Hepatocyte (in vitro differentiated cells): Measurements from ENCODE around the gene IPPK. TPM values are rescaled to one million over a fixed set of nuclear protein-coding genes. Genes with fewer than 3 reads are reported as not detected.

Experiments
- DNase-seq: peaks from one replicate; pipeline ENCODE4 v3.0.0-alpha.2; 2016; ENCODE audit warnings: low spot score
- H2AFZ ChIP-seq: fragments of 200-600 bp; sonication (generic); 2 replicates; pipeline ENCODE4 v1.6.0; 2016; ENCODE audit warnings: antibody characterized with exemption, mild to moderate bottlenecking
- H3K27ac ChIP-seq: fragments of 200-600 bp; sonication (generic); 2 replicates; pipeline ENCODE4 v1.5.1; 2016; ENCODE audit warnings: mild to moderate bottlenecking
- H3K27me3 ChIP-seq: fragments of 200-600 bp; sonication (generic); 2 replicates; pipeline ENCODE4 v1.6.1; 2016
- H3K36me3 ChIP-seq: fragments of 200-600 bp; sonication (generic); replicated peaks from 2 replicates; pipeline ENCODE4 v1.5.1; 2016; ENCODE audit warnings: low read depth; ENCODE audit not compliant: insufficient read depth
- H3K4me1 ChIP-seq: fragments of 200-600 bp; sonication (generic); 2 replicates; pipeline ENCODE4 v1.5.1; 2016; ENCODE audit warnings: mild to moderate bottlenecking, moderate library complexity; ENCODE audit not compliant: insufficient read depth
- H3K4me2 ChIP-seq: fragments of 200-600 bp; sonication (generic); 2 replicates; pipeline ENCODE4 v1.6.0; 2016
- H3K4me3 ChIP-seq: fragments of 200-600 bp; sonication (generic); 2 replicates; pipeline ENCODE4 v1.5.1; 2016; ENCODE audit warnings: mild to moderate bottlenecking
- H3K79me2 ChIP-seq: fragments of 200-600 bp; sonication (generic); 2 replicates; pipeline ENCODE4 v1.6.0; 2017; ENCODE audit warnings: mild to moderate bottlenecking
- H3K9me2 ChIP-seq: fragments of 200-600 bp; sonication (generic); replicated peaks from 2 replicates; pipeline ENCODE4 v1.6.0; 2017; ENCODE audit warnings: mild to moderate bottlenecking; ENCODE audit not compliant: insufficient read depth
- H3K9me3 ChIP-seq: fragments of 200-600 bp; sonication (generic); 2 replicates; pipeline ENCODE4 v1.5.1; 2016; ENCODE audit warnings: low read depth, mild to moderate bottlenecking
- H4K20me1 ChIP-seq: fragments of 200-600 bp; sonication (generic); 2 replicates; pipeline ENCODE4 v1.6.0; 2016; ENCODE audit warnings: mild to moderate bottlenecking; ENCODE audit not compliant: insufficient read depth, poor library complexity, severe bottlenecking
- CTCF ChIP-seq: fragments of 200-600 bp; sonication (generic); IDR thresholded peaks from 2 replicates; pipeline ENCODE4 v1.5.1; 2016; ENCODE audit warnings: antibody characterized with exemption, mild to moderate bottlenecking; ENCODE audit not compliant: poor library complexity
- EZH2 ChIP-seq: fragments of 200-600 bp; sonication (generic); IDR thresholded peaks from 2 replicates; pipeline ENCODE4 v1.6.1; 2016; ENCODE audit warnings: antibody characterized with exemption, mild to moderate bottlenecking, borderline replicate concordance
- EZH2phosphoT487 ChIP-seq: fragments of 200-600 bp; sonication (generic); IDR thresholded peaks from one replicate; pipeline ENCODE4 v1.6.1; 2018; ENCODE audit warnings: antibody characterized with exemption, mild to moderate bottlenecking, low read depth, moderate library complexity; ENCODE audit not compliant: unreplicated experiment, severe bottlenecking
- WGBS: methylation state at CpG from one replicate; pipeline ENCODE4 v1.1.6; 2016; ENCODE audit warnings: low lambda C conversion rate; ENCODE audit errors: missing lambda C conversion rate; 5-methylcytosine and 5-hydroxymethylcytosine counted together
- polyA plus RNA-seq: library from polyadenylated mRNA; unstranded; fragments of >200 nt; fragmentation: Nextera tagmentation; extraction: Ambion mirVana; gene quantifications from 2 replicates; pipeline ENCODE4 v1.2.1, GENCODE V29; 2016
- total RNA-seq: library from RNA; depleted of rRNA; stranded (reverse); fragments of >200 nt; gene quantifications from 2 replicates; pipeline ENCODE4 v1.2.3, GENCODE V29; 2014

The IPPK gene
- total and polyA plus RNA-seq, 2 experiments from 2014 or later, result 8.5 to 15.6 TPM

- H3K4me3 ChIP-seq, result no peak overlapping the region
- no peaks in the 10 kb centered on the region for H3K9me2 ChIP-seq
- H2AFZ ChIP-seq, result no peak overlapping the region
- WGBS, result 97% methylated on average over 15 of the region's 15 CpGs
- H3K4me1 ChIP-seq, result no peaks in the 10 kb centered on the region
- no peaks in the 10 kb centered on the region for H3K79me2 ChIP-seq
- H3K36me3 ChIP-seq, result no peaks in the 10 kb centered on the region
- H3K9me3 ChIP-seq, result no peaks in the 10 kb centered on the region
- no peaks in the 10 kb centered on the region for H3K27me3 ChIP-seq
- no peak for DNase-seq
- H4K20me1 ChIP-seq, result no peaks in the 10 kb centered on the region
- TF ChIP-seq EZH2 (no peak), EZH2phosphoT487 (no peak), CTCF (no peak)
- H3K4me2 ChIP-seq, result no peak overlapping the region
- H3K27ac ChIP-seq, result no peak overlapping the region
Measured at GRCh38 chr9:92712767-92713166, 42.8 kb upstream of the IPPK start.

- Histone ChIP-seq H3K9me3 (no peaks in the 10 kb centered on the region), H3K9me2 (no peaks in the 10 kb centered on the region), H3K79me2 (no peaks in the 10 kb centered on the region), H3K36me3 (no peaks in the 10 kb centered on the region), H3K27ac (no peak overlapping the region), H4K20me1 (no peaks in the 10 kb centered on the region), H2AFZ (no peak overlapping the region), H3K27me3 (no peaks in the 10 kb centered on the region), H3K4me1 (no peaks in the 10 kb centered on the region), H3K4me2 (no peak overlapping the region), H3K4me3 (no peak overlapping the region)
- TF ChIP-seq EZH2phosphoT487, result no peak
- no peak for TF ChIP-seq CTCF
- no peak for TF ChIP-seq EZH2
- DNase-seq, result no peak
- 92% methylated on average over 6 of the region's 6 CpGs for WGBS
Measured at GRCh38 chr9:92711844-92712243, 41.9 kb upstream of the IPPK start.

- H4K20me1 ChIP-seq, result no peaks in the 10 kb centered on the region
- no peak overlapping the region for H3K27ac ChIP-seq
- H3K4me3 ChIP-seq, result no peak overlapping the region
- H3K36me3 ChIP-seq, result no peaks in the 10 kb centered on the region
- no peaks in the 10 kb centered on the region for H3K27me3 ChIP-seq
- no peak for DNase-seq
- no peak overlapping the region for H2AFZ ChIP-seq
- H3K4me2 ChIP-seq, result no peak overlapping the region
- no peaks in the 10 kb centered on the region for H3K79me2 ChIP-seq
- TF ChIP-seq CTCF, result no peak
- TF ChIP-seq EZH2phosphoT487, result no peak
- TF ChIP-seq EZH2, result no peak
- H3K9me3 ChIP-seq, result no peaks in the 10 kb centered on the region
- H3K9me2 ChIP-seq, result no peaks in the 10 kb centered on the region
- WGBS, result 94% methylated on average over 2 of the region's 2 CpGs
- H3K4me1 ChIP-seq, result no peaks in the 10 kb centered on the region
Measured at GRCh38 chr9:92711146-92711545, 41.2 kb upstream of the IPPK start.

GRCh38 chr9:92710368-92710767, 40.4 kb upstream of the IPPK start:
- H3K79me2 ChIP-seq, result no peaks in the 10 kb centered on the region
- 97% methylated on average over 3 of the region's 3 CpGs for WGBS

More at GRCh38 chr9:92710368-92710767, 40.4 kb upstream of the IPPK start:
- TF ChIP-seq EZH2phosphoT487 (no peak), CTCF (no peak), EZH2 (no peak)
- no peaks in the 10 kb centered on the region for H3K9me2 ChIP-seq
- H3K4me3 ChIP-seq, result no peak overlapping the region
- H3K9me3 ChIP-seq, result no peaks in the 10 kb centered on the region
- no peak for DNase-seq
- no peaks in the 10 kb centered on the region for H4K20me1 ChIP-seq
- no peaks in the 10 kb centered on the region for H3K27me3 ChIP-seq
- no peak overlapping the region for H3K4me2 ChIP-seq
- no peaks in the 10 kb centered on the region for H3K36me3 ChIP-seq
- no peak overlapping the region for H3K27ac ChIP-seq
- no peak overlapping the region for H2AFZ ChIP-seq
- no peaks in the 10 kb centered on the region for H3K4me1 ChIP-seq
